ENCODE data around the gene CDC25B.
"Not testable (repeated sequence)": the region's sequence is repeated elsewhere in the genome, so short reads cannot be mapped to it uniquely, and the experiment has no call there.

Gene CDC25B

GRCh38 chr20:3823881-3824280, 27.8 kb downstream of the CDC25B start:
- no peak overlapping the region for H3K27ac ChIP-seq (ENCODE audit: low read depth in 2 of 2, low read length in 2 of 2)
- H3K4me3 ChIP-seq (ENCODE audit: low read length in 2 of 2), result no peak overlapping the region
- no peaks in the 10 kb centered on the region for H3K9me3 ChIP-seq (ENCODE audit: control insufficient read depth in 2 of 2, low read length in 2 of 2)
- peaks cover 23 to 36% of the 10 kb centered on the region in 2 donors for H3K36me3 ChIP-seq (ENCODE audit: control insufficient read depth in 2 of 2, insufficient read depth in 2 of 2, low read length in 2 of 2)
- no peaks in the 10 kb centered on the region for H3K27me3 ChIP-seq (ENCODE audit: control insufficient read depth in 2 of 2, insufficient read depth in 2 of 2, low read length in 2 of 2)
- no peak overlapping the region for H3K9ac ChIP-seq (ENCODE audit: low read depth in 1 of 2, low read length in 2 of 2)
- H3K4me1 ChIP-seq (ENCODE audit: control insufficient read depth in 2 of 2, insufficient read depth in 2 of 2, low read length in 2 of 2), result peaks cover 12 to 17% of the 10 kb centered on the region in 2 donors

GRCh38 chr20:3825526-3825925, 29.4 kb downstream of the CDC25B start:
- peaks cover 23 to 36% of the 10 kb centered on the region in 2 donors for H3K36me3 ChIP-seq (ENCODE audit: control insufficient read depth in 2 of 2, insufficient read depth in 2 of 2, low read length in 2 of 2)
- no peaks in the 10 kb centered on the region for H3K27me3 ChIP-seq (ENCODE audit: control insufficient read depth in 2 of 2, insufficient read depth in 2 of 2, low read length in 2 of 2)
- no peaks in the 10 kb centered on the region for H3K9me3 ChIP-seq (ENCODE audit: control insufficient read depth in 2 of 2, low read length in 2 of 2)
- no peak overlapping the region for H3K9ac ChIP-seq (ENCODE audit: low read depth in 1 of 2, low read length in 2 of 2)
- no peak overlapping the region for H3K4me3 ChIP-seq (ENCODE audit: low read length in 2 of 2)
- H3K4me1 ChIP-seq (ENCODE audit: control insufficient read depth in 2 of 2, insufficient read depth in 2 of 2, low read length in 2 of 2), result peaks cover 3 to 9% of the 10 kb centered on the region in 2 donors
- H3K27ac ChIP-seq (ENCODE audit: low read depth in 2 of 2, low read length in 2 of 2), result no peak overlapping the region

- Histone ChIP-seq H3K4me1 (ENCODE audit: control insufficient read depth in 2 of 2, insufficient read depth in 2 of 2, low read length in 2 of 2) (peaks cover 2 to 4% of the 10 kb centered on the region in 2 donors), H3K27ac (ENCODE audit: low read depth in 2 of 2, low read length in 2 of 2) (no peak overlapping the region), H3K27me3 (ENCODE audit: control insufficient read depth in 2 of 2, insufficient read depth in 2 of 2, low read length in 2 of 2) (no peaks in the 10 kb centered on the region), H3K36me3 (ENCODE audit: control insufficient read depth in 2 of 2, insufficient read depth in 2 of 2, low read length in 2 of 2) (peaks cover 23 to 36% of the 10 kb centered on the region in 2 donors), H3K9me3 (ENCODE audit: control insufficient read depth in 2 of 2, low read length in 2 of 2) (no peaks in the 10 kb centered on the region), H3K9ac (ENCODE audit: low read depth in 1 of 2, low read length in 2 of 2) (no peak overlapping the region), H3K4me3 (ENCODE audit: low read length in 2 of 2) (no peak overlapping the region)
Observed at GRCh38 chr20:3826420-3826819, 30.3 kb downstream of the CDC25B start.

- H3K4me1 ChIP-seq (ENCODE audit: control insufficient read depth in 2 of 2, insufficient read depth in 2 of 2, low read length in 2 of 2), result no peaks in the 10 kb centered on the region
- no peak overlapping the region for H3K9ac ChIP-seq (ENCODE audit: low read depth in 1 of 2, low read length in 2 of 2)
- no peak overlapping the region for H3K27ac ChIP-seq (ENCODE audit: low read depth in 2 of 2, low read length in 2 of 2)
- H3K27me3 ChIP-seq (ENCODE audit: control insufficient read depth in 2 of 2, insufficient read depth in 2 of 2, low read length in 2 of 2), result no peaks in the 10 kb centered on the region
- H3K9me3 ChIP-seq (ENCODE audit: control insufficient read depth in 2 of 2, low read length in 2 of 2), result no peaks in the 10 kb centered on the region
- peaks cover 17 to 18% of the 10 kb centered on the region in 2 donors for H3K36me3 ChIP-seq (ENCODE audit: control insufficient read depth in 2 of 2, insufficient read depth in 2 of 2, low read length in 2 of 2)
- no peak overlapping the region for H3K4me3 ChIP-seq (ENCODE audit: low read length in 2 of 2)
Observed at GRCh38 chr20:3828798-3829197, 32.7 kb downstream of the CDC25B start.

GRCh38 chr20:3829891-3830290, 33.8 kb downstream of the CDC25B start:
- H3K9me3 ChIP-seq (ENCODE audit: control insufficient read depth in 2 of 2, low read length in 2 of 2); H3K9ac ChIP-seq (ENCODE audit: low read depth in 1 of 2, low read length in 2 of 2); H3K36me3 ChIP-seq (ENCODE audit: control insufficient read depth in 2 of 2, insufficient read depth in 2 of 2, low read length in 2 of 2); H3K27ac ChIP-seq (ENCODE audit: low read depth in 2 of 2, low read length in 2 of 2); H3K4me1 ChIP-seq (ENCODE audit: control insufficient read depth in 2 of 2, insufficient read depth in 2 of 2, low read length in 2 of 2); H3K27me3 ChIP-seq (ENCODE audit: control insufficient read depth in 2 of 2, insufficient read depth in 2 of 2, low read length in 2 of 2); H3K4me3 ChIP-seq (ENCODE audit: low read length in 2 of 2): not testable (repeated sequence)

- peaks cover 0 to 3% of the 10 kb centered on the region in 2 donors for H3K36me3 ChIP-seq (ENCODE audit: control insufficient read depth in 2 of 2, insufficient read depth in 2 of 2, low read length in 2 of 2)
- no peaks in the 10 kb centered on the region for H3K4me1 ChIP-seq (ENCODE audit: control insufficient read depth in 2 of 2, insufficient read depth in 2 of 2, low read length in 2 of 2)
- no peaks in the 10 kb centered on the region for H3K27me3 ChIP-seq (ENCODE audit: control insufficient read depth in 2 of 2, insufficient read depth in 2 of 2, low read length in 2 of 2)
- no peak overlapping the region for H3K4me3 ChIP-seq (ENCODE audit: low read length in 2 of 2)
- no peak overlapping the region for H3K9ac ChIP-seq (ENCODE audit: low read depth in 1 of 2, low read length in 2 of 2)
- H3K9me3 ChIP-seq (ENCODE audit: control insufficient read depth in 2 of 2, low read length in 2 of 2), result no peaks in the 10 kb centered on the region
- H3K27ac ChIP-seq (ENCODE audit: low read depth in 2 of 2, low read length in 2 of 2), result no peak overlapping the region
Observed at GRCh38 chr20:3836132-3836531, 40.0 kb downstream of the CDC25B start.

GRCh38 chr20:3839328-3839727, 43.2 kb downstream of the CDC25B start:
- no peak overlapping the region for H3K4me3 ChIP-seq (ENCODE audit: low read length in 2 of 2)
- no peak overlapping the region for H3K9ac ChIP-seq (ENCODE audit: low read depth in 1 of 2, low read length in 2 of 2)
- H3K36me3 ChIP-seq (ENCODE audit: control insufficient read depth in 2 of 2, insufficient read depth in 2 of 2, low read length in 2 of 2), result peaks cover 0 to 3% of the 10 kb centered on the region in 2 donors
- no peaks in the 10 kb centered on the region for H3K9me3 ChIP-seq (ENCODE audit: control insufficient read depth in 2 of 2, low read length in 2 of 2)
- no peaks in the 10 kb centered on the region for H3K27me3 ChIP-seq (ENCODE audit: control insufficient read depth in 2 of 2, insufficient read depth in 2 of 2, low read length in 2 of 2)
- no peak overlapping the region for H3K27ac ChIP-seq (ENCODE audit: low read depth in 2 of 2, low read length in 2 of 2)
- H3K4me1 ChIP-seq (ENCODE audit: control insufficient read depth in 2 of 2, insufficient read depth in 2 of 2, low read length in 2 of 2), result peaks cover 6 to 12% of the 10 kb centered on the region in 2 donors

- H3K27ac ChIP-seq (ENCODE audit: low read depth in 2 of 2, low read length in 2 of 2); H3K9me3 ChIP-seq (ENCODE audit: control insufficient read depth in 2 of 2, low read length in 2 of 2); H3K36me3 ChIP-seq (ENCODE audit: control insufficient read depth in 2 of 2, insufficient read depth in 2 of 2, low read length in 2 of 2); H3K9ac ChIP-seq (ENCODE audit: low read depth in 1 of 2, low read length in 2 of 2); H3K27me3 ChIP-seq (ENCODE audit: control insufficient read depth in 2 of 2, insufficient read depth in 2 of 2, low read length in 2 of 2); H3K4me3 ChIP-seq (ENCODE audit: low read length in 2 of 2): not testable (repeated sequence)
- H3K4me1 ChIP-seq (ENCODE audit: control insufficient read depth in 2 of 2, insufficient read depth in 2 of 2, low read length in 2 of 2), result peaks cover 6 to 13% of the 10 kb centered on the region in 2 donors
Observed at GRCh38 chr20:3840201-3840600, 44.1 kb downstream of the CDC25B start.

- peaks cover 18 to 23% of the 10 kb centered on the region in 2 donors for H3K4me1 ChIP-seq (ENCODE audit: control insufficient read depth in 2 of 2, insufficient read depth in 2 of 2, low read length in 2 of 2)
- no peaks in the 10 kb centered on the region for H3K9me3 ChIP-seq (ENCODE audit: control insufficient read depth in 2 of 2, low read length in 2 of 2)
- H3K27ac ChIP-seq (ENCODE audit: low read depth in 2 of 2, low read length in 2 of 2), result peak overlapping the region; percentile 73 to 78
- peak overlapping the region; percentile 42 to 52 for H3K9ac ChIP-seq (ENCODE audit: low read depth in 1 of 2, low read length in 2 of 2)
- no peaks in the 10 kb centered on the region for H3K27me3 ChIP-seq (ENCODE audit: control insufficient read depth in 2 of 2, insufficient read depth in 2 of 2, low read length in 2 of 2)
- H3K4me3 ChIP-seq (ENCODE audit: low read length in 2 of 2), result peak overlapping the region; percentile 22 to 56
- no peaks in the 10 kb centered on the region for H3K36me3 ChIP-seq (ENCODE audit: control insufficient read depth in 2 of 2, insufficient read depth in 2 of 2, low read length in 2 of 2)
Observed at GRCh38 chr20:3842348-3842930, 46.3 kb downstream of the CDC25B start.

- Histone ChIP-seq H3K4me3 (ENCODE audit: low read length in 2 of 2) (no peak overlapping the region), H3K27ac (ENCODE audit: low read depth in 2 of 2, low read length in 2 of 2) (no peak overlapping the region), H3K36me3 (ENCODE audit: control insufficient read depth in 2 of 2, insufficient read depth in 2 of 2, low read length in 2 of 2) (no peaks in the 10 kb centered on the region), H3K9ac (ENCODE audit: low read depth in 1 of 2, low read length in 2 of 2) (no peak overlapping the region), H3K9me3 (ENCODE audit: control insufficient read depth in 2 of 2, low read length in 2 of 2) (no peaks in the 10 kb centered on the region), H3K4me1 (ENCODE audit: control insufficient read depth in 2 of 2, insufficient read depth in 2 of 2, low read length in 2 of 2) (peaks cover 26 to 31% of the 10 kb centered on the region in 2 donors), H3K27me3 (ENCODE audit: control insufficient read depth in 2 of 2, insufficient read depth in 2 of 2, low read length in 2 of 2) (no peaks in the 10 kb centered on the region)
Observed at GRCh38 chr20:3843490-3843889, 47.4 kb downstream of the CDC25B start.

Measured in mucosa of rectum (tissue), 2 donors.